Calu3 (cell line): ENCODE results near the gene MED22. TPM values are rescaled to one million over a fixed set of nuclear protein-coding genes. Genes with fewer than 3 reads are reported as not detected.

Experiments used
- BruUV-seq: library from RNA; stranded (reverse); fragments of 400-500 nt; replicated peaks from 2 replicates; lab custom pipeline; 2021; lab: Mats Ljungman, UMichigan
- CTCF ChIA-PET: fragments of 300-600 bp; sonication (Branson Sonifier 250); formaldehyde crosslinking; loops from one replicate; lab custom pipeline; 2022; ENCODE audit warnings: antibody characterized with exemption; lab: Charles Lee
- DNase-seq: peaks from one replicate; pipeline ENCODE4 v3.0.0; 2022
- H3K27ac Mint-ChIP-seq: one replicate; pipeline ENCODE4 v1.8.0; 2022; ENCODE audit warnings: mixed read lengths; ENCODE audit not compliant: unreplicated experiment
- H3K27me3 Mint-ChIP-seq: one replicate; pipeline ENCODE4 v1.8.0; 2022; ENCODE audit warnings: mixed read lengths; ENCODE audit not compliant: unreplicated experiment
- H3K36me3 Mint-ChIP-seq: one replicate; pipeline ENCODE4 v1.8.0; 2022; ENCODE audit warnings: mild to moderate bottlenecking, moderate library complexity, mixed read lengths; ENCODE audit not compliant: insufficient read depth, unreplicated experiment
- H3K4me1 Mint-ChIP-seq: one replicate; pipeline ENCODE4 v1.8.0; 2022; ENCODE audit warnings: mild to moderate bottlenecking, low read depth, mixed read lengths; ENCODE audit not compliant: unreplicated experiment
- H3K4me3 Mint-ChIP-seq: one replicate; pipeline ENCODE4 v1.8.0; 2022; ENCODE audit warnings: mild to moderate bottlenecking, low read depth, moderate library complexity, mixed read lengths; ENCODE audit not compliant: unreplicated experiment
- H3K9me3 Mint-ChIP-seq: one replicate; pipeline ENCODE4 v1.8.0; 2022; ENCODE audit warnings: low read depth, mixed read lengths; ENCODE audit not compliant: unreplicated experiment
- intact Hi-C: fragments of 100-400 bp; cut with micrococcal nuclease; formaldehyde crosslinking; loops from one replicate; pipeline ENCODE4 v1.10.0; 2022; ENCODE audit not compliant: unreplicated experiment
- total RNA-seq: library from RNA; stranded (reverse); gene quantifications from 2 replicates; pipeline ENCODE4 v1.2.3, GENCODE V29; 2022
- TF ChIP-seq, protein P1 (sequence below): fragments of 200-600 bp; IDR thresholded peaks from one replicate; pipeline ENCODE4 v1.8.0; 2022; ENCODE audit warnings: antibody characterized with exemption; ENCODE audit not compliant: unreplicated experiment

MED22 gene
- total RNA-seq, 1 experiment from 2014 or later, result 27.6 TPM

DNA sequence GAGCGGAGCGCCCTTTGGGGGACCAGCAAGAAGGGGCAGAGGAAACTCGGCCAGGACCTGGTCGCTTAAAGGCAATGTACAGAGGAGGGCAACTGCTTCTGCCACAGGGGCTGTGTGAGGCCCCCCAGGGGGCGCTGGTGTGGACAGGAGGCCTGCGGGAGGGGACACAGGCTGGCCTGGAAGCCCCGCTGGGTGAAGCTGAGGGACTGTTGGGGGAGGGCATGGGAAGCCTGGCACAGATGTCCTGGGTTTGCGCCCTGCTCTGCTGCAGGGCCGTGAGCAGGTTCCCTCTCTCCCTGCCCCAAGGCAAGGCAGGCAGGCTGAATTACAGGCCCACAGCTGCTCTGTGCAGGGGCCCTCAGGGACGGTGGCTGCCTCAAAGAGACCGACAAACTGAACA is 5.4 kb downstream of the MED22 start:
- no peaks in the 10 kb centered on the region for H3K27me3 Mint-ChIP-seq
- no peak overlapping the region for H3K4me3 Mint-ChIP-seq
- no peak overlapping the region for H3K27ac Mint-ChIP-seq
- H3K36me3 Mint-ChIP-seq, result peaks cover 23% of the 10 kb centered on the region
- no peaks in the 10 kb centered on the region for H3K4me1 Mint-ChIP-seq
- TF ChIP-seq, protein P1, sequence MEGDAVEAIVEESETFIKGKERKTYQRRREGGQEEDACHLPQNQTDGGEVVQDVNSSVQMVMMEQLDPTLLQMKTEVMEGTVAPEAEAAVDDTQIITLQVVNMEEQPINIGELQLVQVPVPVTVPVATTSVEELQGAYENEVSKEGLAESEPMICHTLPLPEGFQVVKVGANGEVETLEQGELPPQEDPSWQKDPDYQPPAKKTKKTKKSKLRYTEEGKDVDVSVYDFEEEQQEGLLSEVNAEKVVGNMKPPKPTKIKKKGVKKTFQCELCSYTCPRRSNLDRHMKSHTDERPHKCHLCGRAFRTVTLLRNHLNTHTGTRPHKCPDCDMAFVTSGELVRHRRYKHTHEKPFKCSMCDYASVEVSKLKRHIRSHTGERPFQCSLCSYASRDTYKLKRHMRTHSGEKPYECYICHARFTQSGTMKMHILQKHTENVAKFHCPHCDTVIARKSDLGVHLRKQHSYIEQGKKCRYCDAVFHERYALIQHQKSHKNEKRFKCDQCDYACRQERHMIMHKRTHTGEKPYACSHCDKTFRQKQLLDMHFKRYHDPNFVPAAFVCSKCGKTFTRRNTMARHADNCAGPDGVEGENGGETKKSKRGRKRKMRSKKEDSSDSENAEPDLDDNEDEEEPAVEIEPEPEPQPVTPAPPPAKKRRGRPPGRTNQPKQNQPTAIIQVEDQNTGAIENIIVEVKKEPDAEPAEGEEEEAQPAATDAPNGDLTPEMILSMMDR, result peak; percentile 22
- BruUV-seq, result no TSS peak
- intact Hi-C loops, result loop anchor here (10.0 kb wide), 1 partner anchor 62 kb away; no protein-coding TSS in a partner anchor
- CTCF ChIA-PET, result no interaction called here
- H3K9me3 Mint-ChIP-seq, result no peaks in the 10 kb centered on the region
- peak; percentile 22 for DNase-seq

DNA sequence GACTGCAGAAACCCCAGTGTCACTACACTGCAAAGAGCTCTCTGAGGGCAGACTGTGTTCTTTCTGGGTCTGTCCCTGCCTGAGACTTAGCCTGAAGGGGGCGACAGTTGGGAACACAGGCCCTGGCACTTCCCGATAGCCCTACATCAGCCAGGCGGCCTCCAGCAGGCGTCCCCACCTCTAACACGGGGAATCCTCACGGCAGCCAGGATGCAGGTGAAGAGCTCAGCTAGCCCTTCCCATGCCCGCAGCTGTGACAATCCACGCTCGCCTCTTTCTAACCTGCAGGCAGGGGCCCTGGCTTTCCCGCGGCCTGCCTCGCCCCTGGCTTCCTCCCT is 5.9 kb downstream of the MED22 start:
- no TSS peak for BruUV-seq
- intact Hi-C loops, result loop anchor here (10.0 kb wide), 1 partner anchor 63 kb away; no protein-coding TSS in a partner anchor
- CTCF ChIA-PET, result no interaction called here
- H3K27ac Mint-ChIP-seq, result no peak overlapping the region
- peaks cover 18% of the 10 kb centered on the region for H3K36me3 Mint-ChIP-seq
- TF ChIP-seq, protein P1, result no peak
- DNase-seq, result no peak
- no peaks in the 10 kb centered on the region for H3K4me1 Mint-ChIP-seq
- H3K27me3 Mint-ChIP-seq, result no peaks in the 10 kb centered on the region
- H3K4me3 Mint-ChIP-seq, result no peak overlapping the region
- no peaks in the 10 kb centered on the region for H3K9me3 Mint-ChIP-seq

DNA sequence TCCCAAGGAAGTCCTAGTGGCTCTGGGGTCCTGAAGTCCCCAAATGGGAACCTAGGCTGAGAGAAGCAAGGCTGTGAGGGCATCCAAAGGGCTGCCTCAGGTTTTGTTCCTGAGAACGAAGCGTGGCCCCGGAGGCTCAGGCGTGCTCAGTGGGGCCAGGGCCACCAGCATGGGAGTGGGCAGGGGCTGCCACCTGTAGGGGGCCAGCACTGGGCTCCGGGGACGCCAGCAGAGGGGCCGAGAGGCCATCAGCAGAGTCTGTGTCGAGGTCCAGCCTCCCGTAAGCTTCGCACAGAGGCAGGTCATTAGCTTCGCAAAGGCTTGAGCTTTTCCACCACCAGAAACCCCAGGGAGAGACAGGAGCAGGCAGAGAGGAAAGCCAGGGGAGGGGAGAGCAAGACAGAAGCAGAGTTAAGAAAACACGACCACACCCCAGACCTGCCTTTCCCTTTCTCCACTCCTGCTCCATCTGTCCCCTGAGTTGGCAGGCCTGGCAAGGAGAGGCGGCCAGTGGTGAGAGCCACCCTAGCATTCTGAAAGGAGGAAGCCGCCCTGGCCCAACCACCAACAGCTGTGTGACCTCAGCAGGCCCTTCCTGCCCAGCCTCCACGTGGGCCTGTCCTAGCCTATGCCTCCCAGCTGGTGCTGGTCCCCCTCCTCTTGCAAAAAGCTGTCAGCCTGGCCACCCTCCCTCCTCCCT is 6.4 kb downstream of the MED22 start:
- Mint-ChIP-seq H3K4me1 (no peaks in the 10 kb centered on the region), H3K4me3 (no peak overlapping the region), H3K27me3 (no peaks in the 10 kb centered on the region), H3K27ac (no peak overlapping the region), H3K36me3 (peaks cover 16% of the 10 kb centered on the region), H3K9me3 (no peaks in the 10 kb centered on the region)
- intact Hi-C loops, result loop anchor here (10.0 kb wide), 1 partner anchor 63 kb away; no protein-coding TSS in a partner anchor
- CTCF ChIA-PET, result no interaction called here
- TF ChIP-seq, protein P1, result no peak
- DNase-seq, result no peak
- no TSS peak for BruUV-seq

DNA sequence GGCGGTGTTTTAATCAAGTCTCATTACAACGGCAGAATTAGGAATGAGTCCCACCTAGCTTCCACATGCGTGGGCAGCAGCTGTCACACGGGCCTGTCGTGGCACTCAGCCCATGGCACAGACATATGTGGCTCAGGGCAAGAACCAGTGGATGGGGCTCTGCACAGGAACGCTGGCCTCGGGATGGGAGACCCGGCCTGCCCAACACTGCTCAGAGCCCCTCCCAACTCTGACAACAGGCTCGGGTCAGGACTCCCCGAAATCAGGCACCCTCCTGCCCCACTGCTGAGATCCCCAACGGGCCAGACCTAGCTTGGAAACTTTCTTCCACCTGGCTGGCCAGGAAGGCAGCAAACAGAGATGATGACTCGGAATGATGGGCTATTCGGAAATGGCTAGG is 7.0 kb downstream of the MED22 start:
- Mint-ChIP-seq H3K27me3 (no peaks in the 10 kb centered on the region), H3K4me3 (no peak overlapping the region), H3K4me1 (no peaks in the 10 kb centered on the region), H3K27ac (no peak overlapping the region), H3K36me3 (peaks cover 20% of the 10 kb centered on the region), H3K9me3 (no peaks in the 10 kb centered on the region)
- TF ChIP-seq, protein P1, result no peak
- no peak for DNase-seq
- CTCF ChIA-PET, result no interaction called here
- no TSS peak for BruUV-seq
- intact Hi-C loops, result loop anchor here (10.0 kb wide), 1 partner anchor 64 kb away; no protein-coding TSS in a partner anchor
